ENCODE measurements around the gene MINDY4.

The MINDY4 gene

GRCh38 chr7:30776971-30777370, 5.8 kb downstream of the MINDY4 start:
- no peak for DNase-seq

- DNase-seq: no peak
Measured at GRCh38 chr7:30778255-30779025, 7.2 kb downstream of the MINDY4 start.

GRCh38 chr7:30779574-30779973, 8.4 kb downstream of the MINDY4 start:
- no peak for DNase-seq

GRCh38 chr7:30780941-30781340, 9.7 kb downstream of the MINDY4 start:
- no peak for DNase-seq

- DNase-seq: no peak
Measured at GRCh38 chr7:30782690-30783089, 11.5 kb downstream of the MINDY4 start.

GRCh38 chr7:30785786-30786185, 14.6 kb downstream of the MINDY4 start:
- no peak for DNase-seq

GRCh38 chr7:30787486-30787885, 16.3 kb downstream of the MINDY4 start:
- no peak for DNase-seq

GRCh38 chr7:30788640-30789333, 17.6 kb downstream of the MINDY4 start:
- no peak for DNase-seq

GRCh38 chr7:30789334-30789711, 18.1 kb downstream of the MINDY4 start:
- no peak for DNase-seq

GRCh38 chr7:30790356-30790755, 19.1 kb downstream of the MINDY4 start:
- DNase-seq: no peak

- DNase-seq: no peak
Measured at GRCh38 chr7:30791114-30791513, 19.9 kb downstream of the MINDY4 start.

GRCh38 chr7:30795161-30795948, 24.1 kb downstream of the MINDY4 start:
- DNase-seq: no peak

GRCh38 chr7:30796105-30796869, 25.1 kb downstream of the MINDY4 start:
- no peak for DNase-seq

GRCh38 chr7:30797176-30798040, 26.2 kb downstream of the MINDY4 start:
- DNase-seq: no peak

- DNase-seq: no peak
Measured at GRCh38 chr7:30799206-30799975, 28.2 kb downstream of the MINDY4 start.

- DNase-seq: no peak
Measured at GRCh38 chr7:30799976-30800661, 28.9 kb downstream of the MINDY4 start.

GRCh38 chr7:30800785-30801252, 29.6 kb downstream of the MINDY4 start:
- DNase-seq: peak; percentile 15

GRCh38 chr7:30802812-30803211, 31.6 kb downstream of the MINDY4 start:
- no peak for DNase-seq

GRCh38 chr7:30804078-30804661, 33.0 kb downstream of the MINDY4 start:
- DNase-seq: no peak

All from activated gamma-delta T cell treated with Interleukin-2 at 50 U/mL for 16 hours (primary cell).